Thymus (tissue), 11 donors: ENCODE data around the gene KCNQ1. TPM values are rescaled to one million over a fixed set of nuclear protein-coding genes. Genes with fewer than 3 reads are reported as not detected.

Experiments
- DNase-seq, 9 donors: peaks; one replicate each; pipeline ENCODE4 v3.0.0-alpha.2; 2013; ENCODE audit warnings: low spot score in 9 of 9, low read depth in 6 of 9, missing footprints in 1 of 9
- H3K27ac ChIP-seq, 2 donors: one replicate each; pipeline ENCODE4 v1.5.1; 2013; ENCODE audit warnings: control low read depth in 1 of 2, low read depth in 1 of 2, low read length in 1 of 2, mild to moderate bottlenecking in 1 of 2, moderate library complexity in 1 of 2
- H3K27me3 ChIP-seq, 2 donors: one replicate each; pipeline ENCODE4 v1.5.1; 2013; ENCODE audit warnings: low read length in 1 of 2; ENCODE audit not compliant: control insufficient read depth in 2 of 2, insufficient read depth in 1 of 2
- H3K36me3 ChIP-seq, 2 donors: one replicate each; pipeline ENCODE4 v1.5.1; 2013; ENCODE audit warnings: low read length in 1 of 2, mild to moderate bottlenecking in 1 of 2, moderate library complexity in 1 of 2; ENCODE audit not compliant: control insufficient read depth in 2 of 2, insufficient read depth in 2 of 2
- H3K4me1 ChIP-seq, 2 donors: one replicate each; pipeline ENCODE4 v1.5.1; 2013; ENCODE audit warnings: low read length in 2 of 2; ENCODE audit not compliant: control insufficient read depth in 2 of 2, insufficient read depth in 2 of 2
- H3K4me3 ChIP-seq, 2 donors: one replicate each; pipeline ENCODE4 v1.5.1; 2013; ENCODE audit warnings: low read length in 2 of 2, control low read depth in 1 of 2, mild to moderate bottlenecking in 1 of 2
- H3K9me3 ChIP-seq, 2 donors: one replicate each; pipeline ENCODE4 v1.5.1; 2013; ENCODE audit warnings: low read length in 1 of 2, mild to moderate bottlenecking in 1 of 2; ENCODE audit not compliant: control insufficient read depth in 2 of 2, insufficient read depth in 1 of 2
- WGBS: extraction: QIAGEN DNeasy Blood & Tissue Kit; methylation state at CpG from one replicate; pipeline ENCODE4 v1.1.7; 2013; 5-methylcytosine and 5-hydroxymethylcytosine counted together
- polyA plus RNA-seq: library from polyadenylated mRNA; stranded (reverse); fragments of 200-250 nt; gene quantifications from one replicate; pipeline ENCODE4 v1.2.3, GENCODE V29; 2013
- total RNA-seq: library from RNA; stranded (reverse); fragments of 120-200 nt; gene quantifications from one replicate; pipeline ENCODE4 v1.2.4, GENCODE V29; 2013
- donor health status: healthy.

Gene KCNQ1
- total and polyA plus RNA-seq, 2 donors = 0.94 to 3.7 TPM

DNA sequence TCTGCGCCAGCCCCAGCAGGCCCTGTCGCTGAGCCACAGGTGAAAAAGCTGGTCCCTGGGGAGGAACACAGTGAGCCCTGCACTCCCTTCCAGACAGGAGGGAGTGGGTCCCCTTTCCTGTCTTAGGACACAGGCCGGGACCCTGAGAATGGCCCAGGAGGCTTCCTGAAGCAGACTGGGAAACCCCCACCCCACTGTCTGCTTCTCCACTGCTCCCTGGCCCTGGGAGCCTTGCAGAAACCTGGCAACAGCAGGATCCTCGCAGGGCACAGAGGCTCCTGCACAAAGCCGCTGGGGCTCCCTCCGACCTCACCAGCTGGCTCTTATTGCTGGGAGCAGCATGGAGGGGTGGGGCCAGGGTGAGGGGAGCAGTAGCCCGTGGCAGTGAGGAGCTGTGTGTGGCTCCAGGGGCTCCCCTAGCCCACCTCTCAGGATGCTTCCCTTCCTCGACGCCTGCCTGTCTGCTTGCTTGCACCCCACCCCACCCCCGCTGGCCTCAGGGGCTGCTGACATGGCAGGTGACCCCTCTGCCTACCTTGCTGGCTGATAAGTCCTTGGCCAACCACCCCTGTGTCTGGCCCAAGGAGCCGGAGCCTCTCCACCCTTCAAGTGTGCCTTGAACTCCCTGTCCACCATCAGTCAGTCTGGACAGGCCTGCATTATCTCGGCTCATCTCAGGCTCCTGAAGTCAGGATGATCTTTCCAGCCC is 327.1 kb downstream of the KCNQ1 start:
- DNase-seq = no peak
- 95% methylated on average over 12 of the region's 12 CpGs for WGBS
- Histone ChIP-seq H3K4me3 (no peak overlapping the region), H3K9me3 (no peaks in the 10 kb centered on the region), H3K36me3 (no peaks in the 10 kb centered on the region), H3K4me1 (peaks cover 11 to 17% of the 10 kb centered on the region in 2 donors), H3K27ac (no peak overlapping the region), H3K27me3 (peaks cover 0 to 8% of the 10 kb centered on the region in 2 donors)

DNA sequence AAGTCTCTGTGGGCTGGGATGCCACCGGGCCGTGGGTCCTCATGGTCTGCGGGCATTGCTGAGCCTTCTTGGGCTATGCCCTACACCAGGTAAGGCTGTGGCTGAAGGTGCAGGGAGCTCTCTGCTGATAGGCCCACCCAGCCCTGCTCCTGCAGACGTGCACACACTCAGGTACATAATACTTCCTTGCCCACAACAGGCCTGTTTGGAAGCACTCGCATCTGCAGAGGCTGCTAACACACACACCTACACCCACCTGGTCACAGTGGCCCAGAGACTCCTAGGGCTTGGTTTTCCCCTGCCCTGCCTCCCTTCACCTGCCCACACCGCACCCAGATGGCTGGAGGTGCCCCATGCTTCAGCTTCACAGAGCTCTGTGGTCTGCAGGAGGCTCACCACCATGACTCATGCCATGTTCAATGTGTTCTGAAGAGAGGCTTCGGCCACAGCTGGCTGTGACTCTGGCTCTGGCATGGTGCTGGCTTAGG is 327.8 kb downstream of the KCNQ1 start:
- Histone ChIP-seq H3K36me3 (no peaks in the 10 kb centered on the region), H3K4me3 (no peak overlapping the region), H3K27ac (no peak overlapping the region), H3K4me1 (peaks cover 11 to 19% of the 10 kb centered on the region in 2 donors), H3K27me3 (peaks cover 0 to 9% of the 10 kb centered on the region in 2 donors), H3K9me3 (no peaks in the 10 kb centered on the region)
- DNase-seq = no peak
- WGBS = 51% methylated on average over 7 of the region's 7 CpGs

DNA sequence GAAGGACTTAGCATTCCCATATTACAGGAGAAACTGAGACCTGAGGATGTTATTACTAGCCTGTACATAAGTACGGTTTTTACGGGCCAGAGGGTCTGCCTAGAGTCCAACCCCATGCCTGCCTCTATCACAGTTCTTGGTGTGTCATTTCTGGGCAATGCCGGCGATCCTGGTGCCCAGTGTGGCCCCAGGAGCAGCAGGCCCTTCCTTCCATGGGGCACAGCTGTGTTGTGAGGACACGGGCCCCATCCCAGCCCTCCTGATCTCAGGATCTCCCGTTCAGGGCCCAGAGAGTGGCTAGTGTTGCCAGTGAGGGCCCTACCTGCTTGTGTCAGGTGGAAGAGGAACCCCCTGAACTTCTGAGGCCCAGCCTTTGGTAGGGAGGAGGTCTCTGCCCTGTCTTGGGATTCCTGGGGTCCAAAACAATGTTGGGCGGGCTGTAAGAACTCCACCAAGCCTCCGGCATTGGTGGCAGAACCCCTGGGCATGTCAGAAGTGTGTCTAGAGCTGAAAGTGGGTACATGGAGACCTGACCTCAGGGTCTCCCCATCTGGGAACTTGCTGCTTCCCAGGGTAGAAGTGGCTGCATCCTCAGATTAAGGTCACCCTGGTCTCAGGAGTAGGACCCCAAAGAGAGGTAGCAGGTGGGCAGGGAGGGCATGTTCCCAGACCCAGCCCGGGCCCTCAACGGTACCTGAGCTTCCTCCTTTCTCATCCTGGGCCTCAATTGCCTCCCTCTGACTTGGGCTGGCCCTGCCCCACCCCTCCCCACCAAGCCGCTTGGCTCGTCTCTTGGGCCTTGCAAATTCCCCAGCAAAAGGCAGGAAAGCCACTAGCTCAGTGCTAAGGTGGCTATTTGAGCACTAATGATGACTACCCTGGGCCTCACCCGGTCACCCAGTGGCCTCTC is 329.6 kb downstream of the KCNQ1 start:
- H3K27ac ChIP-seq = no peak overlapping the region
- H3K9me3 ChIP-seq = no peaks in the 10 kb centered on the region
- H3K36me3 ChIP-seq = no peaks in the 10 kb centered on the region
- 79% methylated on average over 13 of the region's 13 CpGs for WGBS
- peaks cover 20 to 37% of the 10 kb centered on the region in 2 donors for H3K4me1 ChIP-seq
- peaks cover 3 to 27% of the 10 kb centered on the region in 2 donors for H3K27me3 ChIP-seq
- no peak overlapping the region for H3K4me3 ChIP-seq
- DNase-seq = no peak

DNA sequence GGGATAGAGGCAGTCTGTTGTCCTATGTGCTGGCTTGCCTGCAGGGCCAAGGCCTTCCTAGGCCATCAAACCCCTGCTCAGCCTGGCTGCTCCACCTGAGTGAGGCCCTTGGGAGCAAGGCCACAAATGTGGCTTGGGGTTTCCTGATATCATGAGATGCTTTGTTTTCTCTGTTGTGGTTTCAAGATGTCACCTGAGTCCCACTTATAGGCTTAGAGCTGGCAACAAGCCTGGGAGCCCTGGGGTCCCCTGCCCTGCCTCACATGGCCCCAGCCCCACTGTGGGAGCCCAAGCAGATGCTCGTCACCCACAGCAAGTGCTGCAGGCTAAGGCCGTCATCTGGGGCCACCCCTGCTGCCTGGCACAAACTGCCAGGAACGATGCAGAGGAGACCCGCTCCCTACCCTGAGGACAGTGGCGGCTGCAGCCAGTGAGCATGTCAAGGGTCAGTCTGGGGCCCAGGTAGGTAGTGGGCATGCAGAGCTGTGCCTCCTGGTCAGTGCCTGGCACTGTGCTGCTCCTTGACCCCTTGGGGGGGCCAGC is 330.3 kb downstream of the KCNQ1 start:
- peak in 5 of 9 donors; percentile 13 to 63 (median 25) for DNase-seq
- H3K27me3 ChIP-seq = peaks cover 10 to 34% of the 10 kb centered on the region in 2 donors
- H3K27ac ChIP-seq = no peak overlapping the region
- no peaks in the 10 kb centered on the region for H3K36me3 ChIP-seq
- H3K9me3 ChIP-seq = no peaks in the 10 kb centered on the region
- H3K4me1 ChIP-seq = peaks cover 20 to 41% of the 10 kb centered on the region in 2 donors
- H3K4me3 ChIP-seq = no peak overlapping the region
- WGBS = 14% methylated on average over 5 of the region's 5 CpGs

DNA sequence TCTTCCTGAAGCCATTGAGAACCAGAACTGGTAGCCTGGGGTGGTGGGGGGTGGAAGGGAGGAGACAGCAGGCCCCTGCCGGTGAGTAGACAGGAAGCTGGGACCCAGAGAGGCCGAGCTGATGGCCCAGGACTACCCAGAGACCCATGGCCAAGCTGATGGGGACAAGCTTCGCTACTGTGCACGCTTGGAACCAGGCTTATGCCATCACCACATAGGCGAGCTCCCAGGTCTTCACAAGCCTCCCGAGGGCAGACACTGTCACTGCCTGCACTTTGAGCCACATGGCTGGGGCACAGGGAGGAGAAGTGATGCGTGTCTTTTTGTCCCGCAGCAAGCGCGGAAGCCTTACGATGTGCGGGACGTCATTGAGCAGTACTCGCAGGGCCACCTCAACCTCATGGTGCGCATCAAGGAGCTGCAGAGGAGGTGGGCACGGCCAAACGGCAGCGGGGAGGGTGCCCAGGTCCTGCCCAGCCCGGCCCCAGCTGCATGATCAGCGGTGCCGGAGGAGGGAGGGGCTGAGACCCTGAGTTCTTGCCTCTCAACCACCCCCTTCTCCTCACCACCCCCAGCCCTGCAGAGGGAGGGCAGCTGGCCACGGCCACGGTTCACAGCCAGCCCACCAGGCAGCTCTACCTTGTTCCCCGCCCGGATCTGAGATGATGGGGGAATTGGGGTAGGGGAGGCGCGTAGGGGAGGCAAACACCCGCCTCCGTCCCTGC is 331.0 kb downstream of the KCNQ1 start:
- peaks cover 10 to 39% of the 10 kb centered on the region in 2 donors for H3K27me3 ChIP-seq
- no peak overlapping the region for H3K4me3 ChIP-seq
- H3K27ac ChIP-seq = no peak overlapping the region
- no peaks in the 10 kb centered on the region for H3K9me3 ChIP-seq
- 88% methylated on average over 29 of the region's 29 CpGs for WGBS
- peaks cover 20 to 47% of the 10 kb centered on the region in 2 donors for H3K4me1 ChIP-seq
- no peak for DNase-seq
- no peaks in the 10 kb centered on the region for H3K36me3 ChIP-seq

DNA sequence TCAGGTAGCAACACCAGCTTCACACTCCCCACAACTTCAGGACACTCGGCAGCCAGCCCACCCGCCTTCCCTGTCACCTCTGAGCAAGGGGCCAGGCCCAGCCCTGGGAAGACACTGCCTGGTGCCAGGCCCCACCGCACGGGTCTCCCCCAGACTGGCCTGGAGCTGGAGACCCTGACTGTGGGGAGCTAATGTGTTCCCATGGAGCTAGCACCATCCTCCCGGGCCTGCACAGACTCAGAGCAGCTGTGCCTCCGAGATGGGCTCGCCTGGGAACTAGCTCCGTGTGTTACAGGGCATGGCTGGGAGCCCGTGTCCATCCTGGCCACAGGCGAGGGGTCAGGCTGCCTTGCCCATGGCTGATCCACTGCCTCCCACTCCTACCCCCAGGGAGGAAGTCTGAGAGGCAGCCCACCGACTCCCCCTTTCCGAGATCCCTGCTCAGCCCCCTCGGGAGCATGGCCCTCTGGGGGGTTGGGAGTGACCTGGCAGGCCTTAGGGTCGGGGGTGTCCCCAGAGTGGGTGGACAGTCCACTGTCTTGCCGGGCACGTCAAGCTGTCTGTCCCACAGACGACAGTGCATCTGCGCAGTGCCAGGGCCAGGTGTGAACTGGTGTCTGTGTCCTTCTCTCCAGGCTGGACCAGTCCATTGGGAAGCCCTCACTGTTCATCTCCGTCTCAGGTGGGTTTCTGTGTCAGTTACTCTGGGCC is 331.7 kb downstream of the KCNQ1 start:
- 97% methylated on average over 19 of the region's 19 CpGs for WGBS
- Histone ChIP-seq H3K36me3 (no peaks in the 10 kb centered on the region), H3K27me3 (peaks cover 10 to 42% of the 10 kb centered on the region in 2 donors), H3K4me3 (no peak overlapping the region), H3K4me1 (peaks cover 20 to 53% of the 10 kb centered on the region in 2 donors), H3K9me3 (no peaks in the 10 kb centered on the region), H3K27ac (no peak overlapping the region)
- DNase-seq = no peak

DNA sequence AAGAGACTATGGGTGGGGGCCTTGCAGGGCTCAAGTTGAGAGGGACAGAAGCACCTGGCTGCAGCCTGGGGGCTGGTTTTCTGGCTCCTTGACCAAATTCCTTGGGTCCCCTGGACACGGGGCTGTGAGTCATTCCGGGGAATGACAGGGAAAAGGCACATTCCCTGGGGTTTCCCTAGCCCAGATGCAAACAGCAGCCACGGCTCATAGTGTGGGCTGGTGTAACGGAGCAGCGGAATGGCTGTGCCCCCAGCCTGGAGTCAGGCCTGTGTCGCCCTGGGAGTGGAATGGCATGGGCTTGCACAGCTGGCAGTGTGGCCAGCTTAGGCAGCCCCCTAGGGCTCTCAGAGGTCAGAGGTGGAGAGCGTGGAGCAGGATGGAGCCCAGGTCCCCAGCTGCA is 332.6 kb downstream of the KCNQ1 start:
- no peak for DNase-seq
- no peak overlapping the region for H3K27ac ChIP-seq
- WGBS = 83% methylated on average over 7 of the region's 7 CpGs

DNA sequence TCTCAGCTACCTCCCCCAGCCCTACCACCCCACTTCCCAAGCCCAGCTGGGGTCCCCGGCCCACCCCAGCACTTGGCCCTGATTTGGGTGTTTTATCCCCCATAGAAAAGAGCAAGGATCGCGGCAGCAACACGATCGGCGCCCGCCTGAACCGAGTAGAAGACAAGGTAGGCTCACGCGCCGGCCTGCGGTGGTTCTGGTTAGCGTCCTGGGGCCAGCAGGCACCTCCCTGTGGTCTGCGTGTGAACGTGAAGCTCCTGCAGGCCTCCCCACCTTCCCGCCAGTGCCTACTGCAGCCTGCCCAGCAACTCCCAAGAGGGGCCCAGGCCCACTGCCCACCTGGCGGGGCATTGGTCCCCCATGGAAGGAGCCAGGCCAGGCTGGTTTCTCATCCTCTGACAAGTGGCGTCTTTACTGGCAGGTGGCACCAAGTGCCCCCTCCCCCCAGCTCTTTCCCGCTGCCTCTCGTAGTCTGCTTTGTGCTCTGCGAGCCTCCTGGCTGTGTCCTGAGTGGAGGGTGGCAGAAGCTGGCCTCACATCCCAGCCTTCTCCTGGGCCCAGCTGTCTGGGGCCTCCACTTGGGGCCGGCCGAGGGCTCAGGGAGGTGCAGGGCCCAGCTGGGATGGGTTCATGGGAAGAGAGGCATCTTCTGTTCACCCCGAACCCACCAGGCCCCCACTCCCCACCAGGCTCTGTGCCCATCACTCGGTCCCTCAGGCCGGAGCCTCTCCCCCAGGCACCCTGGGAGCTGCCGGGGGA is 333.2 kb downstream of the KCNQ1 start:
- Histone ChIP-seq H3K36me3 (no peaks in the 10 kb centered on the region), H3K27me3 (peaks cover 10 to 40% of the 10 kb centered on the region in 2 donors), H3K9me3 (no peaks in the 10 kb centered on the region), H3K4me3 (no peak overlapping the region), H3K27ac (no peak overlapping the region), H3K4me1 (peaks cover 20 to 54% of the 10 kb centered on the region in 2 donors)
- 36% methylated on average over 27 of the region's 27 CpGs for WGBS
- peak in 2 of 9 donors; percentile 19 to 41 for DNase-seq

More for the DNA sequence above, 332.6 kb downstream of the KCNQ1 start:
- Histone ChIP-seq H3K4me3 (no peak overlapping the region), H3K4me1 (peaks cover 20 to 54% of the 10 kb centered on the region in 2 donors), H3K27me3 (peaks cover 10 to 42% of the 10 kb centered on the region in 2 donors), H3K36me3 (no peaks in the 10 kb centered on the region), H3K9me3 (no peaks in the 10 kb centered on the region)
